GM11168 (cell line): Measurements from ENCODE around the gene TSHZ2.

Source experiments
- in situ Hi-C: fragments of 300-500 bp; cut with MboI; formaldehyde crosslinking; loops from one replicate; pipeline ENCODE4 v1.12.0; 2022; ENCODE audit warnings: low sequenced_read_pairs; ENCODE audit not compliant: unreplicated experiment

The TSHZ2 gene

DNA sequence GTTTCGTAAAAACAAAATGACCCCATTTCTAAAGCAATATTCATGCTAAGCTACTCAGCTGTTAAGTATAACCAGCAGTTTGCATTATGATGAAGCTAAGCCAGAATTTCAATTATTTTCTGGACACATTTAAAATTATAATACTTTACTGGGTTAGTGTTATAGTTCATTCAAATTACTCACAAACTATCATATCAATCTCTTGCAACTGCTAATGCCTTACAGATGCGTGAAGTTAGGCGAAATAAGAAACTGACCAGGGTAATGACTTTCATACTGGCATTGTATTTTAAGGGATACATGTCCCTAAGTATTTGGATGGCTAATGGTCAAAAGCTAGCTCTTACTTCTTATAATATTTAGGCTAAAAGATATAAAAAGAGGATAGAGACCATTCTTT is 249.6 kb downstream of the TSHZ2 start:
- in situ Hi-C loops = no loop called here

DNA sequence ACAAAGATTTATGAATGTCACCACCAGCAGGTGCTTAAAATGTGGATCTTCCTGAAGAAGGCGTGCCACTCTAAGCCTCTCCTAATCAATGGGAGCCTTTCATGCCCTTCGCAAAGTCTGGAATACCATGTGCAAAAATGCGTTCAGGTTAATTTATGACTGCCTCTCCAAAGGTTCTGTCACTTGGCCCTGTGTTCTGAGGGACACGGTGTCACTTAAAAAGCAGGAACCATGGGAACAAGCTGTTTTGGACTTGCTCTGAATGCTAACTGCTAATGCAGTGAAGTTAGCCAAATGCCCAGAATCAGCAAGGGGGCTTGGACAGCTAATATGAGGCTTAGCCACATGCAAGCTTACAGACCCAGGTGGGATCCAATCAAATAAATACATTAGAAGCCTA is 250.3 kb downstream of the TSHZ2 start:
- in situ Hi-C loops = no loop called here

DNA sequence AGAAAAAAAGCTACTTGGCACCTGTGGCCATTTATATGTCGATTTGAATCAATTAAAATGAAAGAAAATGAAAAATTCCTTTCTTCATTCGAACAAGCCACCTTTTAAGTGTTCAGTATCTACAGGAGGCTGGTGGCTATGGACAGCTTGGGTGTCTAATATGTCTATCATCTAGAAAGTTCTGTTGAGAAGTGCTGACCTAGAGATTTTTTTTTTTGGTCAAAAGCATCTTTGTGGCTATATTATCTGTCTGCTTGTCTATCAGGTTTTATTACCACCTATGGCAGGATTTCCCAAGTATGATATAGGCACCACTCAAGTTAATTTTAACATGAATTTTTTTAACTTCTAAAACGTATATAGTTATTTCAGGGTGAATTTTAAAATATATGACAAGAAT is 250.8 kb downstream of the TSHZ2 start:
- in situ Hi-C loops = no loop called here

DNA sequence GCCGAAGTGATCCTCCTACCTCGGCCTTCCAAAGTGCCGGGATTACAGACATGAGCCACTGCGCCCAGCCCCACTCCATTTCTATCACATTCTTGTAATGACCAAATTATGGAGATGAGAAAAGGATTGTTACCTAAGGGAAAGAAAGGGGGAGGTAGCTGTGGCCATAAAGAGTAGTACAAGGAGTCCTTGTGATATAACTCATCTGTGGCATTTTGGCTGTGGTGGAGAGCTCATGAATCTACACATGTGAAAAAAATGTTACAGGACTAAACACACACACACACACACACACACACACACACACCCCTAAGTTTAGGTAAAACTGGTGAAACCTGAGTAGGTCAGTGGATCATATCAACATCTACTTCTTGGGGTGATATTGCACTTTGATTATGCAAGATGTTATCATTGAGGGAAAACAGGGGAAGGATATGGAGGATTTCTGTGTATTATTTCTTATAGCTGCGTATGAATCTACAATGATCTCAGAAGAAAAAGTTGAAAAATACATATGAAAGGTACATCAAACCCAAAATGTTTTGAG is 251.5 kb downstream of the TSHZ2 start:
- in situ Hi-C loops = no loop called here

DNA sequence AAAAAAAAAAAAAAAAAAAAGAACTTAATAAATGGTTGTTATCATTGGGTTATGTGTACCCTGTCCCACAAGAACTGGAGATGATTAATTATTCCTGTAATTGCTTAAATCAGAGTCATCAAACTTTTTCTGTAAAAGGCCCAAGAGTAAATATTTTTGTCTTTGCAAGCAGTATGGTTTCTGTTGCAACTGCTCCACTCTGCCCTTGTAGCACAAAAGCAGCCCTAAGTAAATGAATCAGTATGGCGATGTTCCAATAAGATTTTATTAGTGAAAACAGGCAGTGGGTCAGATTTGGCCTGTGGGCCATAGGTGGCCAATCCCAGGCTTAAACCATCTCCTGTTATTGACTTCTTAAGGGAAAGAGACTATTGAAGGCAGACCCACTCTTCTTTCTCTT is 252.7 kb downstream of the TSHZ2 start:
- in situ Hi-C loops = no loop called here

DNA sequence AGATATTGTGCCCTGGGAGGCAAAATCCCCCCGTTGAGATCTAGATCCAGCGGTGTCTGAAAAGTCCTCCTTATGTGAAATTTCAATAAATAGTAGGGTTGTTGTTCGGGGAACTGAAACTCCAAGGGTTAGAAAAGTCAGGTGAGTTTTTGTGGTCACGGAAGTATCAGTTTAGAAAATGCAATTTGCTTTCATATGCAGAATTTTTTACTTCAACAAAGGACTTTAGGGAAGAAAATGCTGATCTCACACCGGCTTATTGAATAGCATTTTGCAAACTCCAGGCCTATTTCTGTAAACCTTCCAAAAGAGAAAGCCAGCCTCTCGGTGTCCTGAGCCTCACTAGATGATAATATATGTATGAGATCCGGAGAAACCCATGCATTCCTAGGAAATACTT is 254.7 kb downstream of the TSHZ2 start:
- in situ Hi-C loops = no loop called here

DNA sequence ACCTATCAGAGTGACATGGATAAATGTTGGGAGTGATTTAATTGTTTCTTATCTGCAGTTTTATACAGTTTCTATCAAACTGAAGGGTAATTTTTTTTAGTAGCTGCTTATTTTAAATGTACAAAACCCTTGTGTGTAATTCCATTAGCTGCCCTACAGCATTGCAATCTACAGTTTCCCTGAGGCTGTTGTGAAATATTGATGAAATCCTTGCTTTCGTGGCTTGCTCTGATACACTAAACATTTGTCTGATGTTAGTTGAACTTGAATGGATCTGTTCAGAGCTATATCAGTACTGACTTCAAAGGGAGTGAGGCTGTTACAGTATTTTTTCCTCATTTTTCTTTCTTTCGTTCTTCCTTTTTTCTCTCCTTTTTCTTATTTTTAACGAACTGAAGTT is 255.4 kb downstream of the TSHZ2 start:
- in situ Hi-C loops = no loop called here

DNA sequence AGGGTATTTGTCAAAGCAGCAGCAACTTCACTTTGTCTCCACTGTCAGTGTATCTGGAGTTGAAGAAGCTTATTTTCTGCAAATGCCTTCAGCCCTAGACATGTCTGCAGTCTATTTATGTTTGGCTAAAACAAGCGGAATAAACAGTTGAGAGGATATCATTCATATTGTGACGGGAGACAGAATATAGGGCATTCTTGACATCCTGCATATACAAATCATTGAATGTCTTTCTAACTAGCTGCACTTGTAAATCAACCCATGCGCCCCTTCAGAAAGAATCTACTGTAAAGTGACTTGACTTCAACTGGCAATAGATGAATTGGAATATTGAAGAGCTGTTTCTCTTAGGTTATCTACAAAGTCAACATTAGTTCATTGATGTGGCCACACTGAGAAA is 258.9 kb downstream of the TSHZ2 start:
- in situ Hi-C loops = no loop called here

DNA sequence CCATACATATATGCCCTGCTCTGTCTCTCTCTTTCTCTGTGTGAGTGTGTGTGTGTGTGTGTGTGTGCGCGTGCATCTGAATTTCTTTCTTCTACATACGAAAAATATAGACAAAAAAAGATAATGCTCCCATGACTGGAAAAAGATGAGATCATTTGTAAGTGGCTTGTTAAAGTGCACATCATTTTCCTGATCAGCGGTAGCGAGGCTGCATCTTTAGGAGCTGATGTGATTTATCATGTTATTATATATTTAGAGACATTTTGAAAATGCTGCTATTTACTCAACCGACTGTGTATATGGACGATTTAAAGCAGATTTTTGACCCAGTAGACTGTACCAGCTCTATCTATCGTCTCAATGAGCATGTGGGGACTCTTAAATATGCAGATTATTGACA is 265.3 kb downstream of the TSHZ2 start:
- in situ Hi-C loops = no loop called here

DNA sequence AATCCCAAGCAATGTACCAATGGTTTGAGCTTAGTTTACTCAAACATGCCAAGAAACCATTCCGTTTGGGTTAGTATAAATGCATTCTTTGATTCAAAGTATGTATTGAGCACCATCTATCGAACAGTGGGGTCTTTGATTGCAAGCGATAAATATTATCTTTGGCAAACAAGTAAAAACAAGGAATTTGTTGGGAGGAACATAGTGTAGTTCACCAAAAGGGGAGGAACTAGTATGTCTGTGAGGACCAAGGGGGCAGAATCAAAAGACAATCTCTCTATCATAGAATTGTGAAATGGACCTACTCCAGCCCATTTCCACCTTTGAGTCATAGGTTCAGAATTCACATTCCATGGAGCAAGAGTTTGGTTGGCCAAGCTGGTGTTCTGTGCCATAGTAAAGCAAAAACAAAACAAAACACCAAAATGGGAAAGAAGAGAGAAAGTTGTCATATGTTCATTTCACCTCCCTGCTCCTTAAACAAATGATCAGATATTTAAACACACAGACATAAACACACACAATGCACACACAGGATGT is 266.0 kb downstream of the TSHZ2 start:
- in situ Hi-C loops = no loop called here

DNA sequence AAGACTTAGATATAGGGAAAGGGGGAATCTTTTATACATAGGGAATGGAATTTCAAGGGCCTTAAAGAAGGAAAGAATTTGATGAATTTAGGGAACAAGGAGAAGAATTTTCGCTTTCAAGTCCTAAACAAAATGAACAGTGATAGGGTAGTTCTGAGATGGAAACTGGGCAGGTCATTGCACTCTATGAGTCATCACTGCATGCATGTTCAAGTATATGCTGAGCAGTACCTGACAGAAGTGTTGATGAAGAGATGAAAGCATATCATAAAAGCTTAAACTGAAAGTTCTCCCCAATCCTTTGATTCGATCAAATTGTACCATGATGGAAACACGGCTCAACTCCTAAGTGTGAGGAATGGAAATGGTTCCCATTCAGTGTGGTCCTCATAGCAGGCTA is 271.0 kb downstream of the TSHZ2 start:
- in situ Hi-C loops = no loop called here

DNA sequence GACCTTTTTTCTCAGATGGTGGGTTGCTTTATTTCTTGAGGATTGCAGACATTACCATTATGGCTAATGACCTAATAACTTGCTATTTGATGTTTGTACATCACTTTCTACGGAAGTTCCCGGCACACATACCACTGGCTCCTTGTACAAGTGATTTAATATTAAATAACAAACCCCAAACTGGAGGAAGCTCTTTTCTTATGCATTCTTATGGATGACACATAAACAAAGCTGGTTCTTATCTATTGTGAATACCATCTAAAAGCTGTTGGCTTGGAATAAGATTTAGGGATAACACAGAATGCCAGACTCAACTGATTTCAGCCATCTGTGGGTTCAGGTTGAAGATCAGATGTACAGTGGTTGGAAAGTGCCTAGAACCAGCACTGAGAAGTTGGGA is 272.6 kb downstream of the TSHZ2 start:
- in situ Hi-C loops = no loop called here

DNA sequence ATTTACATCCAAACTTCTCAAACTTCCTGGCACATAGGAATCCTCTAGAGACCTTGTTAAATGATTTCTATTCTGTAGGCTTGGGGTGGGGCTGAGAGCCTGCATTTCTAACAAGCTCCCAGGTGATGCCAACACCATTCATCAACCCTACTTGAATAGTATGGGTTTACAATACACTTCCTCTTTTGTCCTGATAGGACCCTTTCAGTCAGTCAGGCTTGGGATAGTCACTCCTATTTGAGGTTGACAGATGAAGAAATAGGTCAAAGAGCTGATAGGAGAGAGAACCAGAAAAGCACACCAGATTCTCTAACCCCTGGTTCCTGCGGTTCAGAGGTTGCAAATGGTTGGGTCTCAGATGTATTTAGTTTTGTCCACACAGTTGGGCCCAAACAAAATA is 273.4 kb downstream of the TSHZ2 start:
- in situ Hi-C loops = no loop called here

DNA sequence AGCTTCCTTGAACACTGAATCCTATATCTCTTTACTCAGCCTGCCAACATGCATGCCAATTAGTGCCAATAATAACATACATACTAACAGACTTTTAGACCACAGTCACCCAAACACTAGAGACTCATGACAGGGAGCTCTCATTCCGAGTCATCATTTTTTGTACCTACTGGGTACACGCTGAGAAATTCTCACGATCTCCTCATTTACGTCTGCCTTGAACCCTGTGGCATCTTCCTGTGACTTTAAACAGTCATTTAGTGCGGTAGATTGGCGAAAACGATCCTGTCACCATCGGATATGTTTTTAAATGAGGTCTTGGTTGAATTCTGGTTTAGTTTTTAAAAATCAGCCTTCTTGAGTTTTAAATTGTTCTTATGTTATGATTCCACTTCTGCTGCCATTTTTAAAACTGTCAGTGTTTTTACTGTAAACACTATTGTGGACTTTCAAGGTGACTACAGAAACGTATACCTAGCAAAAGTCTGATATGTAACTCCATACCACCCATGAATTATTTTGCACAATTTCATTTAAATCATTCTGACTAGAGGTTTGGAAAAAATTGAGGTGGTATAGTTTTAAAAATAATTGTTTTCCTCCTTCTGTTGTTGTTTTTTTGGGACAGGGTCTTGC is 275.4 kb downstream of the TSHZ2 start:
- in situ Hi-C loops = no loop called here

DNA sequence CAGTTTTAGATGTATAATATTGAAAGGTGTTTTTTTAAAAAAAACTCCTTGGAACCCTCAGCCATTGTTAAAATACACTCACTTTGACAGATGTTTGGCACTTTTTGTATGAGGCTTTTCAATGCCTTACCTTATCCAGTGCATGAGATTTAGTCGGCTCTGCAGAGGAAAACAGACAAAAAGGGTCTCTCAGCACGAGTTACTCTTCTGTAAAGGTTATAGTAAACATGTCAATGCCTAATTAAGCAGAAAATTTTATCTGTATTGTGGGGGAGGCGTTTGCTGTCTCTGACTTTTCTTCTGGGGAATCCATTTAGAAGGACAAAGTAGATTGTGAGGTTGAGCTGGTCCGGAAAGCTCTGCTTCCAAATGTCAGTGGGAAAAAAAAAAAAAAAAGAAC is 278.3 kb downstream of the TSHZ2 start:
- in situ Hi-C loops = no loop called here

DNA sequence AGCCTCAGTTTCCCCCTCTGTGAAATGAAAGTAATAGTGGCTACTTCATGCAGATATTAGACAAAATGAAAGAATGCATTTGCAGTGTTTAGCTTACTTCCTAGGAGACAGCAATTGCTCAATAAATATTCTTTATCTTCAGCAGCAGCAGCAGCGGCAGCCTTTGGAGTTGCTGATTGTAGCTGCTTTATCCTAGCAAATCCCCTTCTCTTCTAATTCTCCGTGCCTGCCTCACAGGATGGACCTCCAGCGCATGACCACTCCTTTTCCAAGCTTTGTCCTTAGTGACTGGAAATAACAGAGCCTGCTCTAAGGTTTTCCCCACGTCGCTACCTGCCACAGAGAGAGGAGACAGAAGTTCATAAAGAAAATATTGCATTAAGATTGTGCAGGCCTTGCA is 279.8 kb downstream of the TSHZ2 start:
- in situ Hi-C loops = no loop called here

DNA sequence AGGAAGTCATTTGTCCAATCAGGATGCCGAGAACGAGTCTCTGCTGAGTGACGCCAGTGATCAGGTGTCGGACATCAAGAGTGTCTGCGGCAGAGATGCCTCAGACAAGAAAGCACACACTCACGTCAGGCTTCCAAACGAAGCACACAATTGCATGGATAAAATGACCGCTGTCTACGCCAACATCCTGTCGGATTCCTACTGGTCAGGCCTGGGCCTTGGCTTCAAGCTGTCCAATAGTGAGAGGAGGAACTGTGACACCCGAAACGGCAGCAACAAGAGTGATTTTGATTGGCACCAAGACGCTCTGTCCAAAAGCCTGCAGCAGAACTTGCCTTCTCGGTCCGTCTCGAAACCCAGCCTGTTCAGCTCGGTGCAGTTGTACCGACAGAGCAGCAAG is 281.5 kb downstream of the TSHZ2 start:
- in situ Hi-C loops = no loop called here

DNA sequence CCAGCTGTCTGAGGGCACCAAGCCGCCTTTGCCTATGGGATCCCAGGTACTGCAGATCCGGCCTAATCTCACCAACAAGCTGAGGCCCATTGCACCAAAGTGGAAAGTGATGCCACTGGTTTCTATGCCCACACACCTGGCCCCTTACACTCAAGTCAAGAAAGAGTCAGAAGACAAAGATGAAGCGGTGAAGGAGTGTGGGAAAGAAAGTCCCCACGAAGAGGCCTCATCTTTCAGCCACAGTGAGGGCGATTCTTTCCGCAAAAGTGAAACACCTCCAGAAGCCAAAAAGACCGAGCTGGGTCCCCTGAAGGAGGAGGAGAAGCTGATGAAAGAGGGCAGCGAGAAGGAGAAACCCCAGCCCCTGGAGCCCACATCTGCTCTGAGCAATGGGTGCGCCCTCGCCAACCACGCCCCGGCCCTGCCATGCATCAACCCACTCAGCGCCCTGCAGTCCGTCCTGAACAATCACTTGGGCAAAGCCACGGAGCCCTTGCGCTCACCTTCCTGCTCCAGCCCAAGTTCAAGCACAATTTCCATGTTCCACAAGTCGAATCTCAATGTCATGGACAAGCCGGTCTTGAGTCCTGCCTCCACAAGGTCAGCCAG is 283.0 kb downstream of the TSHZ2 start:
- in situ Hi-C loops = no loop called here

DNA sequence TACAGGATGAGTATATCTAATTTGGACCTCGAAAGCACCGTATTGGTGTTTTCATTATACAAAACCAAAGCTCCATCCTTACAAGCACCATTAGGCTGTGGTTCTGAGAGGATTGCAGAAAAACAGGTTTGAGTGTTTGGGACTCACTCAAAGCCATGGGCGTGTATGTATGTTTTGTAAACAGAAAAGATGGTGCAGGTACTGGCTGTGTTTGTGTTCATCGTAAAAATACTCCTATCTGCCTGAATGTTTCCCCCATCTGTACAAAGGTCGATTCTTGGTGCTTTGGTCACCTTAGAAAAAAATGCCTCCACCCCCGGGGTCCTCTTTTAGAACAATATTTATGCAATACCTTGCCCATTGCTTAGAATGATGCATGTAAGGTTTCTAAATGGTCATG is 286.6 kb downstream of the TSHZ2 start:
- in situ Hi-C loops = no loop called here

DNA sequence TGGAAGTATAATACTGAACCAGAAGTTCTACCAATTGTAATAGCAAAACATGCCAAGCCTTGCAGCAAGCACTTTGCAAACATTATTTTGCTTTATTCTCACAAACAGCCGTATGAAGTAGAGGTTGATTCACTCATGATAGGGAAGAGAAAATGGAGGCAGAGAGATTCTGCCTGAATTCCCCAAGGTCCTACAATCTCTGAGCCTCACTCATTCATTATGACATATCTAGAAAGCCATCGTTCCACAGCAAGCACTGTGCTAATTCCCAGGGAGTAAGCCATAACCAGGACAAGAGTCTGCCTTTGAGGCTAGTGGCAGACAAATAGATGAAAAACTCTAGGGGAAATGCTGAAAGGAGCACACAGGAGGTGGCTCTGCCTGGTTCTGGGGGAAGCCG is 288.0 kb downstream of the TSHZ2 start:
- in situ Hi-C loops = no loop called here

DNA sequence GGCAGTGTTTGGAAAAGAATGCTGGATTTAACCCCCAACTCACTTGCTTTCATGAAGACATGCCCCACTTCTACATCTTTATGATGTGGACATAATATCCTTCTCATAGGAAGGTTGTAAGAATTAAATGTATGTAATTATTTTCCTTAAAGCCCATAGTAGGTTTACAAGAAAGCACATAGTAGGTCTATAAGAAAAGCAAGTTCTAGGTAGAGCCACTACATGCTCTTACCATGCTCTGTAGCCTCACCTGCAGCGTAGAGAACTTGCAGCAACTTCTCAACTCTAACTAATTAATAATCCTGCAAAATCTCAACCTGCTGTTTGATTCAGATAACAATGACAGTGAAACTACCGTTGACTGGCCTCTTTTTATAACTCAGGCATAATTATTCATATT is 288.4 kb downstream of the TSHZ2 start:
- in situ Hi-C loops = no loop called here

DNA sequence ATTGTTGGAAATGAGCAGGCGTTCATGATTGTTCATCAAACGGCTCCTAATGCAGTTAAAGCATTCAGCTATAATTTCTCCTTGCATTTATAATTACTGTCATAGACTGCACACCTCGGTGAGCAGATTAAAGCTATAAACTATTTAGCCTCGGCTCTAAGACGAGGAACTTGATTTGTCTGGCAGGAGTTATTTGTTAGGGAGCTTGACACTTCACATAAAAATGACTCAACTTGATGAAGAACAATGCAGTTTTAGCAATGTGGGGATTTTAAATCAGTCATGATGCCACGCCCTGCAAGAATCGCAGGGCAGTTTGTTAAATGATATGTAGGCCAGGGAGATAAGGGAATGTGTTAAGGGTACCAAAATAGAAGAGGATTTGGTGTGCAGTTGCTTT is 290.2 kb downstream of the TSHZ2 start:
- in situ Hi-C loops = no loop called here
